Stomach (tissue), 9 donors: ENCODE data around the gene SLC22A17. TPM values are rescaled to one million over a fixed set of nuclear protein-coding genes. Genes with fewer than 3 reads are reported as not detected.

Experiments used
- DNase-seq, 2 donors: peaks; one replicate each; pipeline versions ENCODE4 v3.0.0 to v3.0.0-alpha.2; 2013 to 2019
- H3K27ac ChIP-seq, 5 donors: fragments of 200-600 bp in 4 of 5; sonication (generic) in 4 of 5; one replicate each; pipeline ENCODE4 v1.5.1; 2013 to 2019; ENCODE audit warnings: mild to moderate bottlenecking in 1 of 5, moderate library complexity in 1 of 5
- H3K27me3 ChIP-seq, 3 donors: fragments of 200-600 bp; sonication (generic); one replicate each; pipeline ENCODE4 v1.5.1; 2017 to 2019; ENCODE audit warnings: mixed run types in 1 of 3
- H3K36me3 ChIP-seq, 4 donors: fragments of 200-600 bp; sonication (generic); 1 replicate in 3 of 4; 2 replicates in 1 of 4; pipeline ENCODE4 v1.5.1; 2016 to 2019
- H3K4me1 ChIP-seq, 4 donors: fragments of 200-600 bp; sonication (generic); one replicate each; pipeline ENCODE4 v1.5.1; 2016 to 2019
- H3K4me3 ChIP-seq, 4 donors: fragments of 200-600 bp; sonication (generic) in 3 of 4; one replicate each; pipeline ENCODE4 v1.5.1; 2016 to 2019; ENCODE audit warnings: mild to moderate bottlenecking in 1 of 4
- H3K9me3 ChIP-seq, 4 donors: fragments of 200-600 bp; sonication (generic); one replicate each; pipeline ENCODE4 v1.5.1; 2016 to 2019
- CTCF ChIP-seq, 7 experiments: fragments of 450-650 bp in 4 of 7; fragments of 200-600 bp in 3 of 7; sonication (generic) in 3 of 7; IDR thresholded peaks; one replicate each; pipeline ENCODE4 v1.5.1; 2016 to 2019; ENCODE audit warnings: antibody characterized with exemption in 7 of 7, control low read depth in 2 of 7, mild to moderate bottlenecking in 1 of 7
- EP300 ChIP-seq: sonication (generic); formaldehyde crosslinking; IDR thresholded peaks from one replicate; pipeline ENCODE4 v1.6.1; 2017; ENCODE audit warnings: antibody characterized with exemption
- POLR2A ChIP-seq, 4 donors: fragments of 450-650 bp; IDR thresholded peaks; one replicate each; pipeline ENCODE4 v1.6.1; 2016; ENCODE audit warnings: antibody characterized with exemption in 4 of 4, control low read depth in 2 of 4, mild to moderate bottlenecking in 1 of 4, moderate library complexity in 1 of 4
- POLR2AphosphoS5 ChIP-seq, 3 donors: sonication (generic); formaldehyde crosslinking; IDR thresholded peaks; one replicate each; pipeline ENCODE4 v1.6.1; 2016; ENCODE audit warnings: antibody characterized with exemption in 3 of 3
- WGBS, 5 donors: extraction: QIAGEN DNeasy Blood & Tissue Kit in 3 of 5; methylation state at CpG; one replicate each; pipeline versions ENCODE4 v1.1.5 to v1.1.7; 2013 to 2018; 5-methylcytosine and 5-hydroxymethylcytosine counted together
- intact Hi-C: fragments of 100-400 bp; cut with DNase I; formaldehyde crosslinking; loops from one replicate; pipeline ENCODE4 v1.15.1; 2023; ENCODE audit warnings: low total_unique reads
- polyA plus RNA-seq, 3 donors: library from polyadenylated mRNA; stranded (reverse); fragments of 200-250 nt; gene quantifications; one replicate each; pipeline ENCODE4 v1.2.3, GENCODE V29; 2013
- total RNA-seq, 5 donors: library from RNA; depleted of rRNA; stranded (reverse); fragments of >200 nt; gene quantifications; one replicate each; pipeline versions ENCODE4 v1.1.0 to v1.2.3, GENCODE V29; 2014 to 2016
- donor health status: healthy with polysubstance abuse.
- donor health status: Bipolar disorder and iron deficiency.
- donor health status: healthy.

The SLC22A17 gene
- total and polyA plus RNA-seq, 8 donors, result 7.0 to 33.3 (median 17.2) TPM

- intact Hi-C loops, result loop anchor here (5.0 kb wide), 1 partner anchor 51 kb away; no protein-coding TSS in a partner anchor
- Histone ChIP-seq H3K9me3 (no peaks in the 10 kb centered on the region), H3K27ac (no peak overlapping the region), H3K4me1 (no peaks in the 10 kb centered on the region), H3K27me3 (peaks cover 0 to 31% (median 0%) of the 10 kb centered on the region in 3 donors), H3K4me3 (no peak overlapping the region), H3K36me3 (no peaks in the 10 kb centered on the region)
- no peak for TF ChIP-seq CTCF (IDR thresholded peaks at IDR 0.05)
- no peak for DNase-seq
- 64 to 74% (median 72%) methylated on average over 10 of the region's 10 CpGs for WGBS, 5 donors
Measured at GRCh38 chr14:23382731-23383440, 30.2 kb upstream of the SLC22A17 start.

GRCh38 chr14:23382276-23382675 lies 29.6 kb upstream of the SLC22A17 start:
- H3K4me1 ChIP-seq, result peaks cover 0 to 1% (median 0%) of the 10 kb centered on the region in 4 donors
- H3K36me3 ChIP-seq, result no peaks in the 10 kb centered on the region
- H3K4me3 ChIP-seq, result no peak overlapping the region
- H3K27ac ChIP-seq, result no peak overlapping the region
- intact Hi-C loops, result loop anchor here (5.0 kb wide), 1 partner anchor 50 kb away; no protein-coding TSS in a partner anchor
- TF ChIP-seq EP300 (no peak), CTCF (IDR thresholded peaks at IDR 0.05) (no peak), POLR2A (IDR thresholded peaks at IDR 0.05) (no peak), POLR2AphosphoS5 (IDR thresholded peaks at IDR 0.05) (no peak)
- DNase-seq, result no peak
- H3K9me3 ChIP-seq, result no peaks in the 10 kb centered on the region
- peaks cover 0 to 28% (median 0%) of the 10 kb centered on the region in 3 donors for H3K27me3 ChIP-seq
- WGBS, 5 donors, result 86 to 98% (median 90%) methylated on average over 5 to 6 of the region's 6 CpGs

GRCh38 chr14:23381871-23382270 lies 29.2 kb upstream of the SLC22A17 start:
- no peaks in the 10 kb centered on the region for H3K36me3 ChIP-seq
- TF ChIP-seq CTCF (IDR thresholded peaks at IDR 0.05) (no peak), POLR2AphosphoS5 (IDR thresholded peaks at IDR 0.05) (no peak), EP300 (no peak)
- intact Hi-C loops, result loop anchor here (5.0 kb wide), 1 partner anchor 50 kb away; no protein-coding TSS in a partner anchor
- no peak overlapping the region for H3K4me3 ChIP-seq
- H3K4me1 ChIP-seq, result peaks cover 0 to 5% (median 0%) of the 10 kb centered on the region in 4 donors
- H3K27ac ChIP-seq, result no peak overlapping the region
- no peaks in the 10 kb centered on the region for H3K9me3 ChIP-seq
- WGBS, 5 donors, result 48 to 71% (median 60%) methylated on average over 1 to 3 of the region's 3 CpGs
- DNase-seq, result no peak
- peaks cover 0 to 28% (median 0%) of the 10 kb centered on the region in 3 donors for H3K27me3 ChIP-seq

- no peak for DNase-seq
- peaks cover 0 to 28% (median 0%) of the 10 kb centered on the region in 3 donors for H3K27me3 ChIP-seq
- no peak overlapping the region for H3K27ac ChIP-seq
- no peaks in the 10 kb centered on the region for H3K36me3 ChIP-seq
- no peaks in the 10 kb centered on the region for H3K9me3 ChIP-seq
- WGBS, 5 donors, result 72 to 83% (median 80%) methylated on average over 4 of the region's 4 CpGs
- TF ChIP-seq POLR2A (IDR thresholded peaks at IDR 0.05) (no peak), EP300 (no peak), CTCF (IDR thresholded peaks at IDR 0.05) (no peak), POLR2AphosphoS5 (IDR thresholded peaks at IDR 0.05) (no peak)
- intact Hi-C loops, result loop anchor here (5.0 kb wide), 1 partner anchor 49 kb away; no protein-coding TSS in a partner anchor
- H3K4me3 ChIP-seq, result no peak overlapping the region
- peaks cover 0 to 10% (median 0%) of the 10 kb centered on the region in 4 donors for H3K4me1 ChIP-seq
Measured at GRCh38 chr14:23380976-23381375, 28.3 kb upstream of the SLC22A17 start.
